Activated naive CD4-positive, alpha-beta T cell treated with anti-CD3 and anti-CD28 coated beads, Interleukin-2, amount 50 U/mL, for 24 hours (primary cell): Measurements from ENCODE around the gene SLC6A6.
"Not testable (repeated sequence)": the region's sequence is repeated elsewhere in the genome, so short reads cannot be mapped to it uniquely, and the experiment has no call there.

Experiments used
- H3K27ac Mint-ChIP-seq: one replicate; pipeline ENCODE4 v1.8.0; 2021; ENCODE audit warnings: mild to moderate bottlenecking, mixed read lengths
- H3K27me3 Mint-ChIP-seq: one replicate; pipeline ENCODE4 v1.8.0; 2021; ENCODE audit warnings: mixed read lengths
- H3K36me3 Mint-ChIP-seq: one replicate; pipeline ENCODE4 v1.8.0; 2021; ENCODE audit warnings: mixed read lengths
- H3K4me1 Mint-ChIP-seq: one replicate; pipeline ENCODE4 v1.8.0; 2021; ENCODE audit warnings: mixed read lengths
- H3K4me3 Mint-ChIP-seq: one replicate; pipeline ENCODE4 v1.8.0; 2021; ENCODE audit warnings: mild to moderate bottlenecking, mixed read lengths
- H3K9me3 Mint-ChIP-seq: one replicate; pipeline ENCODE4 v1.8.0; 2021; ENCODE audit warnings: mixed read lengths

SLC6A6 gene

DNA sequence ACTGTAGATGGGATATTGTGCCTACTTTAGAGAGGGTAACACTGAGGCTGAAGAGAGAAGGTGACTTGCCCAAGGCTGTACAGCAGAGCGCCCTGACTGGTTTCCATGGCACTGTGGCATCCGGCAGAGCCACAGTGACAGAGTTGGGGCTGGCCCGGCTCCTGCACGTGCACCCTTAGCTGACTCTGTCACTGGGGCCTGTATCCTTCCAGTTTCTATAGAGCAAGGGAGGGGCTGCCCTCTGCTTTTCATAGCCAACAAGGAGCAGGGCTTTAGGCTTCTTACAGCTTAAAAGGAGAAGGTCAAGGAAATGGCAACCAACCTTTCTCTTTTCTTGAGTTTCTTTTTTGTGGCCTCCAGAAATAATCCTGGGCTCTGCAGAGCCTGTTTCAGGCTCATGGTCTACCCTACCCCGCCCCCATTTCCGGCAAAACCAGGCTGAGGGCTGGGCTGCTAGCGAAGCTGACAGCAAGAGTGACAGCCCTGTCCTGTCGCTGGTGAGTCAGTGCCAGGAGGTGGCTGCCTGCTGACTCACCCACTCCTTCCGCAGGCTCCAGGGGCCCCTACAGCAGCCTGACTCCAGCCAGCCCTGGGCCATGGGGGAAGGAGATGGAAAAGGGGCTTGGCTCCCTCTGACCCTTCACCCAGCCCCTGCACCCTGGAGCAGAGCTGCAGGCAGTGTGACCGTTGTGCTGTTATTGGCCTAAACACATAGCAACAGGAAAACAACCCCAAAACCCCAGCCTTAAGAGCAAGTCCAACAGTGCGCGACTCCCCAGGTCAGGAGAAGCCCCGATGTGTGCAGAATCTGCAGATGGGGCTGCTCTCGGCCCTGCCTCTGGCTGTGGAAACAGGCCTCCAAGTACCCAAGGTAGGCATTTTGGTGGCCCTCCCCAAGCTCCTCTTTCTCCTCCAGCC is 29.8 kb downstream of the SLC6A6 start:
- peak overlapping the region; percentile 83 for H3K4me3 Mint-ChIP-seq
- H3K36me3 Mint-ChIP-seq, result peaks cover 2% of the 10 kb centered on the region
- peaks cover 85% of the 10 kb centered on the region for H3K4me1 Mint-ChIP-seq
- peak overlapping the region; percentile 97 for H3K27ac Mint-ChIP-seq
- no peaks in the 10 kb centered on the region for H3K9me3 Mint-ChIP-seq
- H3K27me3 Mint-ChIP-seq, result no peaks in the 10 kb centered on the region

DNA sequence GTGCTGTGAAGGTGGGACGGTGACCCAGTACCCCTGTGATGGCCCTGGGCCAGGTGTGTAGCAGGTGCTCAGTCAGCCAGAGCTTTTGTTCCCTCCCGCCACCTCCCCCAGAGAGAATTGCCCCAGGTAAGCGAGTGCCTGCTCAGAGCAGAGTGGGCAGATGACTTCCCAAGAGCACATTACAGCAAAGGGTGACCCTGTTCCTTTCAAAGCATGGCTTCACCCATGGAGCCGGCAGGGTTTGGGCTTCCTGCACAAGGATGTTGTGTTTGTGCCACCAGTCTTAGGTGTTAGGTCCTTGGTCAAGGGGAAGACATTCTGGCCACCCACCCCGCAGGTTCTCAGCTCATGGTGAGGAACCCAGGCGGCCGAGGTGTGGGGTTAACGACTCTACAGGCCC is 30.7 kb downstream of the SLC6A6 start:
- Mint-ChIP-seq H3K27me3 (no peaks in the 10 kb centered on the region), H3K4me3 (peak overlapping the region; percentile 83), H3K9me3 (no peaks in the 10 kb centered on the region), H3K27ac (peak overlapping the region; percentile 97), H3K4me1 (peaks cover 75% of the 10 kb centered on the region), H3K36me3 (peaks cover 2% of the 10 kb centered on the region)

DNA sequence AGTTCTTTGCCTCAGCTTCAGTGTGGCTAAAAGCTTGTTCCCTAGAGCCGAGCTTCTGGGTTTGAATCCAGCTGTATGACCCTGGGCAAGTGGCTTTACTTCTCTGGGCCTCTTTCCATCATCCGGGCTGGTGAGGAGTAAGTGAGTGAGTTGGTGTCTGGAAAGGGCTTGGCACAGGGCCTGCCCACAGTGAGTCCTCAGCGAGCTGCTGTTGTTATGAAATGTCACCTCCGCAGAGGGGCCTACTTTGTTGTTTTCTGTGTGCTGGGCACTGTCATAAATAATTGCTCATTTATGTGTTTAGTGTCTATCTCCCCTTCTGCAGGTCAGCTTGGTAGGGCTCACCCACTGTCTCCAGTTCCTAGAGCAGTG is 31.7 kb downstream of the SLC6A6 start:
- H3K4me1 Mint-ChIP-seq, result peaks cover 66% of the 10 kb centered on the region
- no peak overlapping the region for H3K4me3 Mint-ChIP-seq
- peaks cover 2% of the 10 kb centered on the region for H3K36me3 Mint-ChIP-seq
- H3K27ac Mint-ChIP-seq, result peak overlapping the region; percentile 90
- no peaks in the 10 kb centered on the region for H3K27me3 Mint-ChIP-seq
- no peaks in the 10 kb centered on the region for H3K9me3 Mint-ChIP-seq

DNA sequence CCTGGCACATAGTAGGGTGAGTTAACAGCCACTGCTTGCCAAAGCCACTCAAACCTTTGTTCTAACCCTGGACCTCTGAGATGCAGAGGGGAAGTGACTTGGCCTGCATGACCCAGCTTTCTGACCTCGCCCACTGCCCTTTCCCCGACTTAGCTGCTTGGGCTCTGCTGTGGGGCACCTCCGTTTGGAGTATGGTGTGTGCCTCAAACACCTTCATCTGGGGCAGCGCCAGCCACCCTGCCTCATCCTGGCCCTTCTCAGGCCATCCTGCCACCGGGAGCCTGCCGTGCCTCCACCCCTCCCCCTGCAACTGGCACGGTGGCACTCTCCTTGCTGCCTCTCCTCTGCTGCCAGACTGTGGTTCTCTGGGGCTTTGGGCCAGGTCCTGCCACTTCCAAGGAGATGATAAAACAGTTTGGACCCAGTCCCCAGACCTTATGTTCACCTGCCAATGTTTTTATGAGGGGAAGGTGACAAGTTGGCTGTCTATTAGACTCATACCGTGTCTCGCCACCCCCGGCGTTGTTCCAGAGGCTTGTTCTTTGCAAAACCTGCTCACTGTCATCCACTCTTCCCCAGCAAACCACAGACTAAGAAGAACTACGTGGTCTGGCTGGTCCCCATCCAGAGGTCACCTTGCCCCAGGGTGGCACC is 32.2 kb downstream of the SLC6A6 start:
- Mint-ChIP-seq H3K27ac (peak overlapping the region; percentile 90), H3K36me3 (peaks cover 1% of the 10 kb centered on the region), H3K4me1 (peaks cover 66% of the 10 kb centered on the region), H3K4me3 (peak overlapping the region; percentile 59), H3K27me3 (no peaks in the 10 kb centered on the region), H3K9me3 (no peaks in the 10 kb centered on the region)

DNA sequence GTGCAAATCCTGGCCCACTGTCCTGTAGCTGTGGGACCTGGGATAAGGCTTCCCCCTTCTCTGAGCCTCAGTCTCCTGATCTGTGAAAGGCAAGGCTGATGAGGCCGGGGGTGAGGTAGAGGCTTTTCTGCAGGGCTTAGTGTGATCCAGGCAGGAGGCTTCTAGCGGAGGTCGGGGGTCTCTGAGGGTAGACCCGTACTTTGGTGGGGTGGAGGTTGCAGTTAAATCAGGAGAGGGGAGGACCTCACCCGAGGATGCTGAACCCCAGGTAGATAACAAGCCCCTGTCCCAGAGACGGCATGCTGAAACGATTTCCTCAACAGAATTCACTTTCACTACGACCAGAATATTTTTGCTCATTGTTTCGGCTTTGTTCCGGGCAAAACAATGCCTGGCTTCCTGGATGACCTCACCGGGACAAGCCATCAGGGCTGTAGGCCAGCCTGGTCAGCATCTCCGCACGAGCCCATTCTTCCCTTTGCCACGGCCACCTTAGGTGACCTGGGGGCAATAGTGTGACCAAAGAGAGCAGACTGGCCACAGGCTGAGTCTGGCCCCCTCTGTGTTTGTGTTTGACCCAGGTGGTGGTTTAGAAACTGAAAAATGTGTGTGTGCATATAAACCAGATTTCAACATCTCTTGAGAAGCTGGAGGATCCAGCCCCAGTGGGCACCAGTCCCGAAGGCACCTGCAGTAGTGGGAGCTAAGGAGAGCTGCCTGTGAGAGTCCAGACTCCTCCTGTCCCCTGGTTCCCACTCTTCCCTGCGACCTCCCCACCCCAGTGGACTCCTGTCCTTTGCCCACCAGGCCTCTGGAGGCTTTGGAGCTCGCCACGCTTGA is 33.0 kb downstream of the SLC6A6 start:
- no peak overlapping the region for H3K4me3 Mint-ChIP-seq
- H3K27ac Mint-ChIP-seq, result peak overlapping the region; percentile 70
- peaks cover 67% of the 10 kb centered on the region for H3K4me1 Mint-ChIP-seq
- no peaks in the 10 kb centered on the region for H3K9me3 Mint-ChIP-seq
- H3K27me3 Mint-ChIP-seq, result no peaks in the 10 kb centered on the region
- no peaks in the 10 kb centered on the region for H3K36me3 Mint-ChIP-seq

DNA sequence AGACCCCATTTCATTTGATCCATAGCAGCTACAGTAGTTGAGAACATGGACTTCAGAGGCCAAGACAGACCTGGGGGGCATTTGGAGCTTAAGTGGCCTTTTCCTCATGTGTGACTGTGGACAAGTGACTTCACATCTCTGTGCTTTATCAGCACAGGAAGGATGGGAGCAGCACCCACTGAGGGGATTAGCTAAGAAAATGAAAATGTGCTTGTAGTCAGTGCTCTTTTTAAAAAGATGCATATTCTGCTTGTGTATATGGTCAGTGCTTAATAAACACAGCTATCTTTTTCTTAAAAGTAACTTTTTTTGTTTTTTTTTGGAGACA is 34.5 kb downstream of the SLC6A6 start:
- Mint-ChIP-seq H3K4me3 (no peak overlapping the region), H3K9me3 (no peaks in the 10 kb centered on the region), H3K27me3 (no peaks in the 10 kb centered on the region), H3K27ac (no peak overlapping the region), H3K36me3 (no peaks in the 10 kb centered on the region), H3K4me1 (peaks cover 56% of the 10 kb centered on the region)

DNA sequence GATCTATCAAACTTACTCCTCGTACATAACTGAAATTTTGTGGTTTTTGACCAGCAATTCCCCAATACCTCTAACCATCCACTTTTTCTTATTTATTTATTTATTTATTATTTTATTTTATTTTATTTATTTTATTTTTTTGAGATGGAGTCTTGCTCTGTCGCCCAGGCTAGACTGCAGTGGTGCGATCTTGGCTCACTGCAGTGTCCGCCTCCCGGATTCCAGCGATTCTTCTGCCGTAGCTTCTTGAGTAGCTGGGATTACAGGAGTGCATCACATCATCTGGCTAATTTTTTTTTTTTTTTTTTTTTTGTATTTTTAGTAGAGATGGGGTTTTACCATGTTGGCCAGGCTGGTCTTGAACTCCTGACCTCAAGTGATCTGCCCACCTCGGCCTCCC is 35.3 kb downstream of the SLC6A6 start:
- H3K27me3 Mint-ChIP-seq, H3K36me3 Mint-ChIP-seq, H3K9me3 Mint-ChIP-seq, H3K27ac Mint-ChIP-seq, H3K4me3 Mint-ChIP-seq: not testable (repeated sequence)
- H3K4me1 Mint-ChIP-seq, result peaks cover 49% of the 10 kb centered on the region

DNA sequence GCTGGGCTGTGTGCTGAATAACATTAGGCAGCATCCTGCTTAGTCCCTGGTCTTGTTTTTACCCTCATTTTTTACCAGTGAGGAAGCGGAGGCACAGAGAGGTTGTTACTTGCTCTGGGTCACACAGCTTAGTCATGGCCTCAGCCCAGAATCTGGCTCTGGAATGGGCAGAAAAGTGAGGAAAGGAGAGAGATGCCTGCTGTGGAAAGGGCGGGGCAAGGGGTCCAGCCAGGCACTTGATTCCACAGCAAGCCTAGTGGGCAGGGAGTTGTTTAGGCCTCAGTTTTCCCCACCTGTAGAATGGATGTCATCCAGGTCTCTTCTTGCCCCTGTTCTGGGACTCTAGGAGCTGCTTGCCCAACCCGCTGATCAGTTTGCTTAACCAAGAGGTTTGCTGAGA is 35.9 kb downstream of the SLC6A6 start:
- no peaks in the 10 kb centered on the region for H3K36me3 Mint-ChIP-seq
- H3K4me1 Mint-ChIP-seq, result peaks cover 44% of the 10 kb centered on the region
- no peaks in the 10 kb centered on the region for H3K9me3 Mint-ChIP-seq
- H3K27me3 Mint-ChIP-seq, result no peaks in the 10 kb centered on the region
- no peak overlapping the region for H3K4me3 Mint-ChIP-seq
- H3K27ac Mint-ChIP-seq, result no peak overlapping the region

DNA sequence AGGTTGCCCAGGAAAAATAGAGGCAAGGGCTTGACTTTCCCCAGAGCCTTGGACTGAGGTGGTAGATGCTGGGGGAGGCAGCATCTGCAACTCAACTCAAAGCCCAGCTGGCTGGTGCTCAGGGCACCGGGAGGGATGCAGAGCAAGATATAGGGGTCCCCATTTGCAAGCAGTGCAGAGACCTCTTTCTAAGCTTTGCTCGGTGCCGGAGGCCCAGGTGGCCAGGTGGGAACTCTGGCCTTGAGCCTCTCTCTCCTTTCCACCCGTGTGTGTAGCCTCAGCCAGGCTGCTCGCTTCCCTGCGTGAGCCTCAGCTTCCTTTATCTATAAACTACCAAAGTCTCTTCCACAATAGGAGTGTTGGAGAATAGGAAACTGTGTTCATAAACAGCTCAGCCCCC is 36.5 kb downstream of the SLC6A6 start:
- H3K36me3 Mint-ChIP-seq, result no peaks in the 10 kb centered on the region
- H3K4me3 Mint-ChIP-seq, result no peak overlapping the region
- no peak overlapping the region for H3K27ac Mint-ChIP-seq
- H3K9me3 Mint-ChIP-seq, result no peaks in the 10 kb centered on the region
- peaks cover 38% of the 10 kb centered on the region for H3K4me1 Mint-ChIP-seq
- H3K27me3 Mint-ChIP-seq, result no peaks in the 10 kb centered on the region

DNA sequence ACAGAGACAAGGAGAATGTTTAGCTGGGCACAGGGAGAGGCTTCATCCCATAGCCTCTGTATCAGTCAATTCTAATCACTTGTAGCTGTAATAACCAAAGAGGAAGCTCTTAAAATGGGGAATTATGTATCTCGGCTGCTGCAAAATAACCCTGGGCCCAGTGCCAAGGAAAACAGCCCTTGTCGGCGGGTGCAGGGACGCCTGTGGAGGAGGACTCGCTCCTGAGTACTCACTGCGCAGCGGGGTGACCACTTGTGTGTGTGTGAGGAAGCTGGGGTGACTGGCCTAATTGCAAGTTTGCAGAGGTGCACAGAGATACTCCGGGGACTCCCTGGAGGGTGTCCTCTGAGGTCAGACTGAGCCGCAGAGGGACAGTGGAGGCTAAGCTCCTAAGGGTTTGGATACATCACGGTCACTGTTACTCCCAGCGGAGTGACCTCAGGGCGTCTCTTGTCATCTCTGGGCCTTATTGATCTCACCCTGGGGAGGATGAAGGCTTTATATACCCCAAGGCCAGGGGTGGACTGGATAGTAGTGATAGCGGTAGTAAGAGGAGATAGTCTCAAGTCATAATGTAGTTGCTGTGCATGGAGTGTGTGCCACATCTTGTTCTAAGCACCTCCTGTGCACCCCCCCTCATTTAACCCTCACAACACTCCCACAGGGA is 37.2 kb downstream of the SLC6A6 start:
- no peaks in the 10 kb centered on the region for H3K9me3 Mint-ChIP-seq
- peaks cover 34% of the 10 kb centered on the region for H3K4me1 Mint-ChIP-seq
- H3K27ac Mint-ChIP-seq, result no peak overlapping the region
- H3K27me3 Mint-ChIP-seq, result no peaks in the 10 kb centered on the region
- no peak overlapping the region for H3K4me3 Mint-ChIP-seq
- H3K36me3 Mint-ChIP-seq, result peaks cover 3% of the 10 kb centered on the region

DNA sequence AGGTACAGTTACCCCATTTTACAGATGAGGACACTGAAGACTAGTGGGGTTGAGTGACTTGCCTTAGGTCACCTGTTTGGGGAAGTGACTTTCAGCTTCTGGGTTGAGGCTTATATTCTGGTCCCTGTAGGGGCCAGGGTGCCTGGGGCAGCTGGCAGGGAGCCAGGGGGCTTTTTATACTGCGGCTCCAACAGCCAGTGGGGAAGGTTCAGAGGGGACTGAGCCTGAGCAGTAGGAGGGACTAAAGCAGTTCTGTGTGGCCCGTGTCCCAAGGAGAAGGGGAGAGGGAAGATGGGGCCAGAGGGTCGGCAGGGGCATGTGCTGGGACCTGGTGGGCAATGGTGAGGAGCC is 37.7 kb downstream of the SLC6A6 start:
- no peak overlapping the region for H3K27ac Mint-ChIP-seq

DNA sequence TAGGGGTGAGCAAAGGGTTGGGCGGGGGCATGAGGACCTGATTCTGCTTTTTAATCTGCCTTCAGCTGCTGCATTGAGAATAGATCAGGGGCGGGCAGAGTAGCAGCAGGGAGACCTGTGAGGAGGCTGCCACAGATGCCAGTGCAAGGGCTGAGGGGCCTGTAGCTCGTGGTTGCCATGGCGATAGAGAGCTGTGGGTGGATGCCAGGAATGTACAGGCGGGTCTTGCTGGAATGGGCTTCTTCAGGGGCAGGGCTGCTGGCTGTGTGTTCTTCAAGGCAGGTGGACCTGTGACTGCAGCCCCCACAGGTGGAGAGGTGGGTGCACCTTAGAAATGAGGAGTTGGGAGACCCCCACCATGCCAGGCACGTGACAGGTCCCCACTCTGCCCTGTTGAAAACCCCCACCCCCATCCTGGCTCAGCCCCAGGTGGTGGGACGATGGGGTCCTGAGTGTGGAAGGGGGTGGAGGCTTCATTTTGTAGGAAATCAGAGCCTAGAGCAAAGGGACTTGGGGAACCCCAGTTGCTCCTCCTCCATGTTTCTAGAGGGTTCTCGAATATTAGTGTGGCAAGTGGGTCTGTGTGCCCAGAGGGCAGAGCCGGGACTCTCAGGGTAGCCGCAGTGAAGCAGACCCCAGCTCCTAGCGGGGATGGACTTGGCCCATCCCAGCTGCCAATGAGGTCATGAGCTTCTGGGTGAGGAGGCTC is 38.3 kb downstream of the SLC6A6 start:
- Mint-ChIP-seq H3K9me3 (no peaks in the 10 kb centered on the region), H3K27me3 (no peaks in the 10 kb centered on the region), H3K4me3 (no peak overlapping the region), H3K27ac (no peak overlapping the region), H3K4me1 (peaks cover 25% of the 10 kb centered on the region), H3K36me3 (peaks cover 3% of the 10 kb centered on the region)

More for the DNA sequence above, 37.7 kb downstream of the SLC6A6 start:
- Mint-ChIP-seq H3K9me3 (no peaks in the 10 kb centered on the region), H3K4me1 (peaks cover 29% of the 10 kb centered on the region), H3K36me3 (peaks cover 3% of the 10 kb centered on the region), H3K4me3 (no peak overlapping the region), H3K27me3 (no peaks in the 10 kb centered on the region)

DNA sequence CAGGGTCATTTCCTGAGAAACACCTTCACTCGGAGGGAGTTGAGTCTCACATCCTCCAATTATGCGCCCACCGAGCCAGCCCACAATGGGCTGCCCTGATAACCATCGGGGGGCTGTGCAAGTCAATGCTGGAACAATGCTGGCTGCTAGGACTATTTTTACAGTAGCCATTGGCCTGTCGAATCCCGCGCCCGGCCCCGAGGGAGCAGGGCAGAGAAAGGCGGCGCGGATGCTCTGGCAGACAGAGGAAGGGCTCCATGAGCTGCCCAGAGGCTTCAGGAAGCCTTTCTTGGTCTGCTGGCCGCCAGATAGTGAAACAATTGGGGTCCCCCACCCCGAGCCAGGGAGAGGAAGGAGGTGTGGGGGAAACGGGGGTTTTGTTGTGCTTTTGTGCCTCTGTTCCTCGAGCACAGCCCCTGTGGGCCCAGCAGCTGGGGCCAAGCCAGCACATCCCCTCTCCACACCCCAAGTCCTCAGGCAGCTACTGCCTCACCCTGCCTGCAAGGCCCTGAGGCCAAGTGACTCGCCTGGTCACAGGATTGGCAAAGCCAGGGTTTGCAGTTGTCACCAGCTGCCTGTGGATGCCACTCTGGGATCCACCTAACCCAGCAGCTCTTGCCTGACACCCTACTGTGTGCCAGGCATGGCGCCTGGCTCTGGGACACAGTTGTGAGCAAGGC is 39.0 kb downstream of the SLC6A6 start:
- Mint-ChIP-seq H3K36me3 (peaks cover 5% of the 10 kb centered on the region), H3K27ac (no peak overlapping the region), H3K4me3 (no peak overlapping the region), H3K9me3 (no peaks in the 10 kb centered on the region), H3K4me1 (peaks cover 24% of the 10 kb centered on the region), H3K27me3 (no peaks in the 10 kb centered on the region)

DNA sequence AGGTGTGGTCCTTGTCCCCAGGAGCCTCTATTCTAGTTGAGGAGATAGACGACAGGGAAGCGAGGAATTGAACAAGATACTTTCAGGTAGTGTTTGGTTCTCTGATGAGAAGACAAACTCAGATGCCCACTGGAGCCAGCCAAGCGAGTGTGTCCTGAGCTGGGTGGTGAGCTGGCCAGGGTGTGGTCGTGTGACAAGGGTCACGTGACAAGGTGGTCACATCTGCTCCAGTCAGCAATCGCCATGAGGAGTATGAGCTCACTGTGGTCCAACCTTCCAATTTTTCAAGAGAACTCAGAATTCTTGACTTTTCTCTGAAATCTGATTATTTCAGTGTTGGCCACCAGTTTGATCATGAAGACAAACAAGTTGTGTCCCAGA is 39.5 kb downstream of the SLC6A6 start:
- no peaks in the 10 kb centered on the region for H3K27me3 Mint-ChIP-seq
- H3K4me1 Mint-ChIP-seq, result peaks cover 20% of the 10 kb centered on the region
- H3K27ac Mint-ChIP-seq, result no peak overlapping the region
- no peak overlapping the region for H3K4me3 Mint-ChIP-seq
- no peaks in the 10 kb centered on the region for H3K9me3 Mint-ChIP-seq
- peaks cover 8% of the 10 kb centered on the region for H3K36me3 Mint-ChIP-seq
